IPS-20b (cell line): ENCODE measurements around the gene PHF2.

ENCODE experiments used
- H3K27ac ChIP-seq: one replicate; pipeline ENCODE4 v1.5.1; 2013; ENCODE audit warnings: low read length
- H3K27me3 ChIP-seq: 2 replicates; pipeline ENCODE4 v1.6.1; 2013; ENCODE audit warnings: mild to moderate bottlenecking, low read length, inconsistent platforms; ENCODE audit not compliant: insufficient read depth
- H3K36me3 ChIP-seq: 2 replicates; pipeline ENCODE4 v1.6.1; 2013; ENCODE audit warnings: low read depth, mild to moderate bottlenecking, inconsistent platforms, low read length, moderate library complexity; ENCODE audit not compliant: insufficient read depth
- H3K4me1 ChIP-seq: 2 replicates; pipeline ENCODE4 v1.6.1; 2013; ENCODE audit warnings: mild to moderate bottlenecking, control low read depth, inconsistent platforms, low read length, moderate library complexity; ENCODE audit not compliant: insufficient read depth
- H3K4me3 ChIP-seq: 2 replicates; pipeline ENCODE4 v1.5.1; 2013; ENCODE audit warnings: mild to moderate bottlenecking, low read length, inconsistent platforms
- H3K9ac ChIP-seq: 2 replicates; pipeline ENCODE4 v1.6.1; 2013; ENCODE audit warnings: low read depth, mild to moderate bottlenecking, inconsistent platforms, low read length, moderate library complexity
- H3K9me3 ChIP-seq: 2 replicates; pipeline ENCODE4 v1.6.1; 2013; ENCODE audit warnings: mild to moderate bottlenecking, low read depth, low read length, inconsistent platforms; ENCODE audit not compliant: insufficient read depth

PHF2 gene

DNA sequence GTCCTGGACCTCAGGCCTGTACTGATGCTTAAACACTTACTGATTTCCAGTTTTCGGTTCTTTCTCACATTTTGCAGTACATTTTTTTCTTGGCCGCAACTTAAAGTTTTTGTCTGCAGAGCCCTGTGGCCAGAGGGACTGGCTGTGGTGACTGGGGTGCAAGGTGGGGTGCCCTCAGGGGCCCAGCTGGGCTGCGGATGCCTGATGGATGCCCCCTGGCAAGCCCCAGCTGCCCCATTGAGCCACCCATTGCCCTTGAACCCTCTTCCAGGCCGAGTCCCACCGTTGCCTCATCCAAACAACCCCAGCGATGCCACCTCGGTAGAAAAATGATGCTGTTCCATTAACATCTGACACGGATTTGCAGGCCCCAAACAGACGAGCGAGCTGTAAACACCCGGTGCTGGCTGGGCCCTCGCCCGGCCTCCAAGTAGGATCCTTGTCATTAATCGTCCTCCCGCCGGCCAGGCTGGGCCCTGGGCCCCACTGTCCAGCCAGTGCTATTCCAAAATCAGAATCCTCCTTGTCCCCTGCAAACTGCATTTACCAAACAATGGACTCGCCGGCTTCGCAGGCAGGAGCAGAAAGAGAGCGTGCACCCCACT is 107.9 kb downstream of the PHF2 start:
- H3K4me3 ChIP-seq = no peak overlapping the region
- H3K27ac ChIP-seq = no peak overlapping the region
- peaks cover 10% of the 10 kb centered on the region; the same call in 1 of the 2 replicates for H3K9me3 ChIP-seq
- no peaks in the 10 kb centered on the region for H3K4me1 ChIP-seq
- no peaks in the 10 kb centered on the region for H3K36me3 ChIP-seq
- H3K9ac ChIP-seq = no peak overlapping the region
- H3K27me3 ChIP-seq = no peaks in the 10 kb centered on the region

DNA sequence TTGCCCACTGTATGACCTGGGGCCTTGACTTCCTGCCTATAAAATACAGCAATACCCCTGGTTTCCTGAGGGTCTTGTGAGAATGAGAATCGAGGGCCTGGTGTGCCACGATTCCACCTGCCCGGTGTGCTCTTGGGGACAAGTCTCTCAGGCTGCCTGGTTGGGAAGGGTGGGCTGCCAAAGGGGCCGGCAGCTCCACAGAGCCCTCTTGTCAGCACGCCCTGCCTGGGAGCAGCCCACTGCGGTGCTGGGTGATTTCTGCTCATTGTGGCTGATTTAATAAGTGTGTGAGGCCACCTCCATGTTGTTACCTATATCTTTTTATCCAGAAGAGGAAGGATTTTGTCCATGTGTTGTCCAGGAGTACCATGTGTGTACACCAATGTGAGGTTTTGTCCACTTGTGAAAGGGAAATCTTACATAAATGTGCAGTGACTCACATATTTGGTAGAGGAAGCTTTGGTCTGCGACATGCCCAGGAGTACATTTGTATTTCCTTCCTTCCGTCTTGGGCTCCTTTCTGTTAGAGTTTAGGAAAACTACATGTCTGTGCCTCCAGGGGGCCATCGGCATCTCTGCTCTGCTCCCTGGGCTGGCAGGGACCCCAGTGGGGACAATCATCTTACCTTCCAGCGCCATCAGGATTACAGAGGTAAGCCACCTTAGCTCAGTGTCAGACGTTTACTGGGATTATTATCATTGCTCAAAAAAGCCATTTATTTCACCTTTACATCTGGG is 108.6 kb downstream of the PHF2 start:
- H3K9ac ChIP-seq = no peak overlapping the region

DNA sequence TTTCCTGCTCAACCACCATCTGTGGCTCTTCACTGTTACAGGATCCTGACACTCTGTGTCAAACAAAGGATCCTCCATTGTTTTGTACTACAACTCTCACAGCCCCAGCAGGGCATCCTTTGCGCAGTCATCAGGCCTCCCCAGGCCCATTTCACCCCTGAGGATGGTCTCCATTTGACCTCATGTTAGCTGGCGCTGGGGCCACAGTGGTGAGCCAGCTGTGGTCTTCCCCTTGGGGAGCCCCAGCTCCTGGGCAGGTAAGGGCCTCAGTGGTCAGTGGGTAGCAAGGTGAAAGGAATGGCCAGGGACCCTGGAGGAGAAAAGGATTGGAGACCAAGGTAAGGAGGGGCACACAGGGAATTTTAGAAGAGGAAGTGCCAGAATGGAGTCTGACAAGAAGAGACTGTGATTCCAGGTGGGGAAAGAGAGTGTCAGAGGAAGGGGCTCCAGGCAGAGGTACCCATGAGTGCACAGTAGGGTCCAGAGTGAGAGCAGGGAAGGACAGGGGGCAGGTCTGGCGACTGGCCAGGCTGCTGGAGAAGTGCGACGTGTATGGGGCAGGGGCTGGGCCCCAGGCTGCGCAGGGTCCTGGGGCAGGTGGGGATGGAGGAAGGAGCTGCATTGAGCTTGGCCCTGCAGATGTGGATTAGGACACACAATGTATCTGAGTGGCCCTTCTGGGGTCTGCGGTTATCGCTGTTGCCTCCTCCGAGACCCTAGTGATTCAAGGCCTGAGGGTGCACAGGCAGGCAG is 109.9 kb downstream of the PHF2 start:
- no peaks in the 10 kb centered on the region for H3K36me3 ChIP-seq
- no peak overlapping the region for H3K4me3 ChIP-seq
- no peak overlapping the region for H3K27ac ChIP-seq
- H3K9ac ChIP-seq = no peak overlapping the region
- H3K4me1 ChIP-seq = no peaks in the 10 kb centered on the region
- H3K27me3 ChIP-seq = no peaks in the 10 kb centered on the region
- peaks cover 22% of the 10 kb centered on the region for H3K9me3 ChIP-seq

More for the DNA sequence above, 108.6 kb downstream of the PHF2 start:
- Histone ChIP-seq H3K4me3 (no peak overlapping the region), H3K27ac (no peak overlapping the region), H3K27me3 (no peaks in the 10 kb centered on the region), H3K36me3 (no peaks in the 10 kb centered on the region), H3K9me3 (peaks cover 14% of the 10 kb centered on the region; the same call in 1 of the 2 replicates), H3K4me1 (no peaks in the 10 kb centered on the region)

DNA sequence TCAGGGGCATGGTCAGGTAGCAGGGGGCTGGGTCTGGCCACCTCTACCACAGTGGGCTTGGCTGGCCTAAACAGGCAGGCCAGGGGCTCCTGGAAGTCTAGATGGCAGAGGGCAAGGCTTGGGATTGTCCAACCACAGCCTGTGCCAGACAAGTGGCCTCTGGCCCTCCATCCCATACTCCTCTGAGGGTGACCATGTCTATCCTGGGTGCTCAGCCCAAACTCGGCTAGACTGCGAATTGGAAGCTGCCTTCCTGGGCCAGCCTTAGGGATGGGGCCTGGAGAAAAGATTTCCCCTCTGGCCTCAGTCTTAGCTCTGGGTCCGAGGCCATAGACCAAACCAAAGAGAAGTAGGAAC is 110.5 kb downstream of the PHF2 start:
- Histone ChIP-seq H3K4me3 (no peak overlapping the region), H3K36me3 (no peaks in the 10 kb centered on the region), H3K4me1 (no peaks in the 10 kb centered on the region), H3K27me3 (no peaks in the 10 kb centered on the region), H3K9me3 (peaks cover 22% of the 10 kb centered on the region), H3K9ac (no peak overlapping the region), H3K27ac (no peak overlapping the region)

DNA sequence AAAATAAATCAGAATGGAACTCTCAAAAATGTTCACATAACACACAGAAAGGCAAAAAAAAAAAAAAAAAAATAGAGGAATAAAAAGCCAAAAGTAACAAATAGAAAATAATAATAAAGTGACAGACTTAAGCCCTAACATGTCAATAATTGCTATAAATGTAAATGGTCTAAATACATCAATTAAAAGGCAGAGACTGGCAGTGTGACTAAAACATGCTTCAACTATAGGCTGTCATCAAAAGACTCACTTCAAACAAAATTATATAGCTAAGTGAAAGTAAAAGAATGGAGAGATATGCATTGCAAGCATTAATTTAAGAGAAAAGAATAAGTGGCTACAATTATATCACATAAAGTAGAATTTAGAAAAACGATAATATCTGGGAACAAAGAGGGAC is 114.2 kb downstream of the PHF2 start:
- H3K9me3 ChIP-seq = peaks cover 22% of the 10 kb centered on the region
- H3K27ac ChIP-seq = no peak overlapping the region
- H3K36me3 ChIP-seq = no peaks in the 10 kb centered on the region
- no peak overlapping the region for H3K4me3 ChIP-seq
- no peak overlapping the region for H3K9ac ChIP-seq
- H3K27me3 ChIP-seq = no peaks in the 10 kb centered on the region
- no peaks in the 10 kb centered on the region for H3K4me1 ChIP-seq

GRCh38 chr9:93693129-93693528 is 116.7 kb downstream of the PHF2 start:
- H3K27ac ChIP-seq = no peak overlapping the region
- no peak overlapping the region for H3K9ac ChIP-seq
- no peaks in the 10 kb centered on the region for H3K4me1 ChIP-seq
- peaks cover 30% of the 10 kb centered on the region for H3K9me3 ChIP-seq
- H3K36me3 ChIP-seq = no peaks in the 10 kb centered on the region
- no peaks in the 10 kb centered on the region for H3K27me3 ChIP-seq
- H3K4me3 ChIP-seq = no peak overlapping the region

DNA sequence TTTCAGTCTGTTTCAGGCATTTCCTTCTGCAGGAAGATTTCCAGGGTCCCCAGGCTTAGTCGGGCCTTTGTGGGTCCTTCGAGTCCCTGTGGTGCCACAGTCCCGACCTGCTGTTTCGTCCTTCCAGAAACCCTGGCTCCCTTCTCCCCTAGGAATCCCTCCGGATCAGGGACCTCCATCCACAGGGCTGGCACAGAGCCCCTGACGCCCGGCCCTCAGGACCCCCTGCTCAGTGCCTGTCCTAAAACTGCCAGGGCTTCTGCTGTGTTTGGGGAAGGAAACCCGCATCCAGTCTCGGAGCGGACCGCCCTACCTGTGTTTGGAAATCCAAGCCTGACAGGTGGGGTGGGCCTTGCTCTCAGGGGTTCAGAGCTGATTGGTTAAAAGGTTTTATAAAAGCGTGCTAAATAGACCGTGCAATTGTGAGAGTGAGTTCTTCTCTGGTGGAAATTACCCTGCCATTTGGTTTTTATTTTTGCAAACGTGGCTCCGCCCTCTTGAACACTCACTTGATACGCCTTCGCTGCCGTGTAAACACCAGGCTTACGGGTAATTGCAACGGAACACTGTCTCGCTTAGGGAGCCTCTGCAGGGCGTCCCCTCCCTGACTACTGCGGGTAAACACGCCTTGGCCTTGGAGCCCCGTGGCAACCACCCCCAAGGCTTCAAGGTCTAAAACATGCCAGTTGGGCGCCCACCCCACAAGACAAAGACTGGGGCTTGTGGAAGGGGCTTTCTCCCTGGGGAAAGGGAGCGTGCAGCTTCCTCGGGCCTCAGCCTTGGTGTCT is 121.2 kb downstream of the PHF2 start:
- H3K36me3 ChIP-seq = no peaks in the 10 kb centered on the region
- H3K4me3 ChIP-seq = no peak overlapping the region
- no peak overlapping the region for H3K27ac ChIP-seq
- H3K4me1 ChIP-seq = no peaks in the 10 kb centered on the region
- H3K9ac ChIP-seq = no peak overlapping the region
- peaks cover 20% of the 10 kb centered on the region; the same call in 1 of the 2 replicates for H3K9me3 ChIP-seq
- H3K27me3 ChIP-seq = no peaks in the 10 kb centered on the region

DNA sequence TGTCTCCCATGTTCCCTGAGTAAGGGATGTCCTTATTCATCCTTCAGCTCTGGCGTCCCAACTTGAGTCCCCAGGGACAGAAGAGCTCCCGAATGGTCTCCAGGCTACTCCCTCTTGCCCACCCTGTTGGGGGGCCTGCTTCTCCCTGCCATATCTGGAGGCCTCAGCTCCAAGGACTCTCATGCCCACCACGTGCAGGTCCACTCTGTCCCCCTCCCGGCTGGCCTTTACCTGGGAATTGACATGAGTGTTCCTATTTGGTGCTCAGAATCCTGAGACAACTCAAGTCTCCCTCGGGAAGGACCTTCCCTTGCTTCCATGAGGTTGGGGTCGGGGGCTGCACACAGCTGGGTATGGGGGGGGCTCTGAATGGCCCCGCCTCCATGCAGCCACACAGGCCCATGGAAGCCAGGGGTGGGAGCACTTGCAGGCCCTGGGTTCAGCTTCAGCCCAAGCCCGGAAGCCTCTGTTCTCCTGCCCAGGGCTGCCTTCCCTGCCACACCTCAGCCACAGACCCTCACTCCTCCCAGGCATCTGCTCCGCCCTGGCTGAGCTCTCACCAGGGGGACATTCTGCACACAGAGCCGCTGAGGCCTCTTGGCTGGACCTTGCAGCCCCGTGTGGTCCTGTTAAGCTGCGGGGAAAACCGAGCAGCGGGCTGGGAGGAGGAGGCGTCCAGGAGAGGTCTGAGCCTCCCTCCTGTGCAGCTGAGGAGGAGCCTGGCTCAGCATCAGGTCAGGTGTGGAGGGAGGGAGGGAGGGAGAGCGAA is 121.9 kb downstream of the PHF2 start:
- H3K27ac ChIP-seq = no peak overlapping the region
- H3K27me3 ChIP-seq = no peaks in the 10 kb centered on the region
- H3K4me3 ChIP-seq = no peak overlapping the region
- H3K9me3 ChIP-seq = peaks cover 20% of the 10 kb centered on the region; the same call in 1 of the 2 replicates
- H3K36me3 ChIP-seq = no peaks in the 10 kb centered on the region
- no peak overlapping the region for H3K9ac ChIP-seq
- no peaks in the 10 kb centered on the region for H3K4me1 ChIP-seq

DNA sequence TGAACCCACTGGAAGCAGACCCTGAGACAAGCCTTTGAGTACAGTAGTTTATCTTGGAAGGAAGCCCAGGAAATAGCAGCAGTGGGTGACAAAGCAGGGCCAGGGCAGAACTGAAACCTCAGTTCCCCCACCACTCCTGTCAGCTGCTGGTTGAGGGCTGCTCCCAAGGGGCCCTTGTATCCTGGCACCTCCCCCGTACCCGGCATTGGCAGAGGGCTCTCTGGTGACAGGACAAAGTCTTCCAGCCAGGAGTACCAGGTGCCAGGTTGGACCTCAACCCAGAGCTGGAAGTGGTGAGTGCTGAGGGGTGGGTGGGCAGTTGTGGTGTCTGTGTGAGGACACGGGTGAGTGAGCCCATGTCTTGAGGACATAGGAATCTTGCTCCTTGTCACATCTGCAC is 123.3 kb downstream of the PHF2 start:
- H3K9ac ChIP-seq = no peak overlapping the region
- no peaks in the 10 kb centered on the region for H3K4me1 ChIP-seq
- H3K4me3 ChIP-seq = no peak overlapping the region
- no peaks in the 10 kb centered on the region for H3K27me3 ChIP-seq
- H3K27ac ChIP-seq = no peak overlapping the region
- H3K36me3 ChIP-seq = no peaks in the 10 kb centered on the region
- H3K9me3 ChIP-seq = peaks cover 20% of the 10 kb centered on the region; the same call in 1 of the 2 replicates

GRCh38 chr9:93701494-93702218 is 125.3 kb downstream of the PHF2 start:
- no peaks in the 10 kb centered on the region for H3K36me3 ChIP-seq
- H3K9ac ChIP-seq = no peak overlapping the region
- no peak overlapping the region for H3K4me3 ChIP-seq
- no peaks in the 10 kb centered on the region for H3K27me3 ChIP-seq
- no peak overlapping the region for H3K27ac ChIP-seq
- no peaks in the 10 kb centered on the region for H3K4me1 ChIP-seq
- H3K9me3 ChIP-seq = peaks cover 12% of the 10 kb centered on the region; the same call in 1 of the 2 replicates
